HG03196 (cell line): ENCODE measurements around the gene SYNE3.
A peak's percentile ranks its signal among the peaks of the same experiment; 100 is the strongest.

Experiments
- ATAC-seq: cut with Tn5 transposase; IDR thresholded peaks from one replicate; pipeline ENCODE4 v1.9.1; 2021; ENCODE audit not compliant: unreplicated experiment

SYNE3 gene

GRCh38 chr14:95516554-95517181 is at the start of gene SYNE3:
Gene SYNE3 (minus strand): TSS chr14:95516650. CDS start chr14:95475821, 40,829 bp downstream.
- ATAC-seq: peak; percentile 27

GRCh38 chr14:95564060-95564459 is 47.6 kb upstream of the SYNE3 start:
- no peak for ATAC-seq

GRCh38 chr14:95562892-95563685 is 46.6 kb upstream of the SYNE3 start:
- no peak for ATAC-seq

GRCh38 chr14:95561001-95561412 is 44.6 kb upstream of the SYNE3 start:
- peak; percentile 86 for ATAC-seq

GRCh38 chr14:95559203-95559602 is 42.8 kb upstream of the SYNE3 start:
- ATAC-seq: no peak

GRCh38 chr14:95557832-95558231 is 41.4 kb upstream of the SYNE3 start:
- ATAC-seq: no peak

GRCh38 chr14:95557291-95557690 is 40.8 kb upstream of the SYNE3 start:
- ATAC-seq: no peak

- ATAC-seq: no peak
Measured at GRCh38 chr14:95555053-95555452, 38.6 kb upstream of the SYNE3 start.

GRCh38 chr14:95553141-95553540 is 36.7 kb upstream of the SYNE3 start:
- no peak for ATAC-seq

GRCh38 chr14:95551435-95551834 is 35.0 kb upstream of the SYNE3 start:
- no peak for ATAC-seq

- no peak for ATAC-seq
Measured at GRCh38 chr14:95549656-95550585, 33.5 kb upstream of the SYNE3 start.

- no peak for ATAC-seq
Measured at GRCh38 chr14:95548328-95548929, 32.0 kb upstream of the SYNE3 start.

- no peak for ATAC-seq
Measured at GRCh38 chr14:95547626-95548327, 31.3 kb upstream of the SYNE3 start.

GRCh38 chr14:95547272-95547625 is 30.8 kb upstream of the SYNE3 start:
- ATAC-seq: no peak

GRCh38 chr14:95545515-95546168 is 29.2 kb upstream of the SYNE3 start:
- ATAC-seq: no peak

GRCh38 chr14:95544588-95544987 is 28.1 kb upstream of the SYNE3 start:
- ATAC-seq: no peak

- ATAC-seq: no peak
Measured at GRCh38 chr14:95543021-95543420, 26.6 kb upstream of the SYNE3 start.

GRCh38 chr14:95541932-95542930 is 25.8 kb upstream of the SYNE3 start:
- ATAC-seq: no peak

GRCh38 chr14:95541346-95541745 is 24.9 kb upstream of the SYNE3 start:
- ATAC-seq: no peak
